ENCODE results near the gene BAAT.
"Not testable (repeated sequence)": the region's sequence is repeated elsewhere in the genome, so short reads cannot be mapped to it uniquely, and the experiment has no call there.

BAAT gene

GRCh38 chr9:101384873-101385536 lies at the start of gene BAAT:
Gene BAAT (minus strand): TSS chr9:101385006. CDS start chr9:101371404, 13,602 bp downstream.
- DNase-seq = not testable (repeated sequence)

- DNase-seq = no peak
Measured at GRCh38 chr9:101433229-101433628, 48.4 kb upstream of the BAAT start.

GRCh38 chr9:101432740-101433139 lies 47.9 kb upstream of the BAAT start:
- DNase-seq = no peak

- no peak for DNase-seq
Measured at GRCh38 chr9:101432171-101432570, 47.4 kb upstream of the BAAT start.

- DNase-seq = no peak
Measured at GRCh38 chr9:101429736-101430135, 44.9 kb upstream of the BAAT start.

- no peak for DNase-seq
Measured at GRCh38 chr9:101428909-101429308, 44.1 kb upstream of the BAAT start.

GRCh38 chr9:101427957-101428655 lies 43.3 kb upstream of the BAAT start:
- no peak for DNase-seq

- no peak for DNase-seq
Measured at GRCh38 chr9:101427358-101427757, 42.6 kb upstream of the BAAT start.

- no peak for DNase-seq
Measured at GRCh38 chr9:101421653-101422065, 36.9 kb upstream of the BAAT start.

GRCh38 chr9:101419863-101420262 lies 35.1 kb upstream of the BAAT start:
- no peak for DNase-seq

GRCh38 chr9:101418518-101419430 lies 34.0 kb upstream of the BAAT start:
- DNase-seq = peak; percentile 51

GRCh38 chr9:101417977-101418376 lies 33.2 kb upstream of the BAAT start:
- no peak for DNase-seq

GRCh38 chr9:101417389-101417788 lies 32.6 kb upstream of the BAAT start:
- no peak for DNase-seq

- DNase-seq = no peak
Measured at GRCh38 chr9:101415578-101415977, 30.8 kb upstream of the BAAT start.

- no peak for DNase-seq
Measured at GRCh38 chr9:101414839-101415238, 30.0 kb upstream of the BAAT start.

GRCh38 chr9:101409079-101409477 lies 24.3 kb upstream of the BAAT start:
- DNase-seq = peak; percentile 13

- peak; percentile 6 for DNase-seq
Measured at GRCh38 chr9:101408374-101409078, 23.7 kb upstream of the BAAT start.

- DNase-seq = no peak
Measured at GRCh38 chr9:101403516-101404285, 18.9 kb upstream of the BAAT start.

GRCh38 chr9:101400120-101400519 lies 15.3 kb upstream of the BAAT start:
- DNase-seq = peak; percentile 7

- no peak for DNase-seq
Measured at GRCh38 chr9:101399643-101399970, 14.8 kb upstream of the BAAT start.

GRCh38 chr9:101398930-101399642 lies 14.3 kb upstream of the BAAT start:
- no peak for DNase-seq

All from fibroblast of skin of right quadriceps (primary cell).